HUES6 (cell line): ENCODE data around the gene RAD51B.

Experiments used
- H3K27ac ChIP-seq: 2 replicates; pipeline ENCODE4 v1.7.0; 2013; ENCODE audit warnings: low read depth, mild to moderate bottlenecking, low read length, inconsistent platforms
- H3K27me3 ChIP-seq: 2 replicates; pipeline ENCODE4 v1.6.1; 2013; ENCODE audit warnings: low read length; ENCODE audit not compliant: control insufficient read depth, insufficient read depth
- H3K36me3 ChIP-seq: 2 replicates; pipeline ENCODE4 v1.6.1; 2013; ENCODE audit warnings: low read length; ENCODE audit not compliant: control insufficient read depth, insufficient read depth
- H3K4me1 ChIP-seq: 2 replicates; pipeline ENCODE4 v1.6.1; 2013; ENCODE audit warnings: low read length; ENCODE audit not compliant: control insufficient read depth, insufficient read depth
- H3K4me3 ChIP-seq: 2 replicates; pipeline ENCODE4 v1.5.1; 2013; ENCODE audit warnings: low read depth, low read length
- H3K9ac ChIP-seq: one replicate; pipeline ENCODE4 v1.6.1; 2013; ENCODE audit warnings: mild to moderate bottlenecking, low read length
- H3K9me3 ChIP-seq: 2 replicates; pipeline ENCODE4 v1.6.1; 2013; ENCODE audit warnings: low read depth, low read length; ENCODE audit not compliant: control insufficient read depth, insufficient read depth

Gene RAD51B

DNA sequence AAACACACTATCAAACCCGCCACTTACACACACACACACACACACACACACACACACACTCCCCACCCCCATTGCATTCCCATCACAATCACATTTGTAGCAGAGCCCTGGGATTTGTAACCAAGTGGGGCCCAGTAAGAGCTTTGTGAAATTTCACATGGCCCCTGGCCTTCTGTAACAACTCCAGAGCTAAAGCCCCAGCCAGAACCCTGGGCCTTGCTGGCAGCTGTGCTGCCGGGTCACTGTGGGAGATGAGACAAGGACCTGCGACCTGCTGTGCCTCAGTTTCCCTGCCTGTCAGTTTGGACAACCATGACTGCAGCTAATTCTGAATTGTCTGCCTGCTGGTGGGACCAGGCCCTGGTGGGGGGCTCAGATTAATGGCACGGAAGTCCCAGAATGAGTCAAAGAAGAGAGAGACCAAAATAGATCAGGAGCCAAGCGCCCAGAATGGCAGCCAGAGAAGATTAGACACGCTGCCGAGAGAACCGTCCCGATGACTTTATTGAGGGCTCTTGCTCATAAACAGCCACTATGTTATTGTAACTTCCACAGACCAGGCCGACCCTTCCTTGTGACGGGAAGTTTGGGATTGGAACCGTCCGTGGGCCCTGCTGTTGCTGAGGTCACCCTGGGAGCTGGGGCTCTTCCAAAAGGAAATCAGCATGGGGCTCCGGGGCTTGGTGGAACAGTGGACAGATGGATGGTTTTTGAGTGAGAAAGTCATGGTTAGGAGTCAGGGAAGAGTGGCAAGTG is 850.2 kb downstream of the RAD51B start:
- no peaks in the 10 kb centered on the region; the same call in 1 of the 2 replicates for H3K4me1 ChIP-seq
- no peaks in the 10 kb centered on the region for H3K9me3 ChIP-seq
- no peak overlapping the region for H3K9ac ChIP-seq
- H3K36me3 ChIP-seq, result no peaks in the 10 kb centered on the region
- no peak overlapping the region for H3K4me3 ChIP-seq
- H3K27me3 ChIP-seq, result no peaks in the 10 kb centered on the region
- no peak overlapping the region for H3K27ac ChIP-seq

DNA sequence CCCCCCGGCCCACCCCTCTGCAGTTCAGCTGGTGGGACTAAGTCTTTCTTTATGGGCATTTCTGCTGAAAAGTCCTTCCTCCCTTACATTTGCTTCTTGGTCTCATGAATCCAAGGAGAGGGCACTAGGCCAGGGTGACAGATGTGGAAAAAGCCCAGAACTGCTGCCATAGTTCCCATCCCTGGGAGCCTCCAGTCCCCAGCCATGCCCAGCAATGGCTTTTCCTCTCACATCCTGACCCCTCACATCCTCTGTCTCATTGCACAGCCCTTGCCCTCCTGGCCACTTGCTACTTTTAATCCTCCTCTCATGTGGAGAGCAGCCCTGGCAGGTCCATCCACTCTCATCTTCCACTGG is 850.8 kb downstream of the RAD51B start:
- Histone ChIP-seq H3K9me3 (no peaks in the 10 kb centered on the region), H3K36me3 (no peaks in the 10 kb centered on the region), H3K27ac (no peak overlapping the region), H3K4me3 (no peak overlapping the region), H3K4me1 (no peaks in the 10 kb centered on the region; the same call in 1 of the 2 replicates), H3K27me3 (no peaks in the 10 kb centered on the region), H3K9ac (no peak overlapping the region)

DNA sequence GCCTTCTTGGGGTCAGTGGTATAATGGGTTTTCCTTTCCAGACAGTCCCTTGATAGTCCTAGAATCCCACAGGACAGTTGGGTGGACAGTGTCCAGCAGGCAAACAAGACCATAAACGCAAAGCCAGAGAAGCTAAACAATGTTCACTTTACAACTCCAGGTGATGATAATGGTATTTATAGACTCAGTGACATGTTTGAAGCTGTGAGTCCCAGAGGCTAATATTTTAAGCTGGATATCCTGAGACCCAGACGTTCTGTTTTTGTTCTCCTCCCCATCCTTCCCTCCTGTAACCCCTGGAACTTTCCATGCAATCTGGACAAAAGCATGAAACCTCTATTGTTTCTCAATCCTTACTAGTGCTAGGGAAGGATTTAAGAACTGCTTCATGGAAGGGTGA is 852.3 kb downstream of the RAD51B start:
- Histone ChIP-seq H3K27ac (no peak overlapping the region), H3K9me3 (no peaks in the 10 kb centered on the region), H3K9ac (no peak overlapping the region), H3K27me3 (no peaks in the 10 kb centered on the region), H3K4me1 (no peaks in the 10 kb centered on the region; the same call in 1 of the 2 replicates), H3K4me3 (no peak overlapping the region), H3K36me3 (no peaks in the 10 kb centered on the region)

DNA sequence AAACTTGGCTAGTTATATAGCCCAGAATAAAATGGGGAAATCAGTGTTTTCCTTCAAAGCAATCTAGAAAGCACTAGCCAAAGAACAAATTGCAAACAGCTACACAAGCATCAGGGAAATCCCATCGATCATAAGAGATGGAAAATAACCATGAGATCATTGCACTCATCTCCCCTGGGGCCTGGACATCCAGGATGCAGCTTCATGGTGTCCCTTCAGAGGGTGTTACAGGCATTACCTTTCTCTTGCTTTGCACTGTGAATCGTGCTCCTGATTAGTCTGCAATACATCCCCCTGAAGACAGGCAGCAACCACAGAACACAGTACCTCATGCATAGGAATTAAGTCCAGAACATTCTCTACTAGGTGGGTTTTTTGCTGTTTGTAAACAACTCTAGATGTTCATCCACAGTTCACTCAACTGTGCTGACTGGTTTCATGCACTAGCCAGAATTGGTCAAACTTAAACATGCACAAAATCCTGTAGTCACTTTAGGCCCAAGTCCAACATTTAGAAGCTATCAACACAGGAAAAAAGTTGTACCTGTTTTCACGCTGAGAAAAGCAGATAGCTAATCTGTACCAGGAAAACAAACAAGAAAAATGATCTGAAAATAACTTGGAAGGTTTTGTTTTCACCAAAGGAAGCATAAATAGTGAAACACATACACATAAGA is 853.2 kb downstream of the RAD51B start:
- H3K9me3 ChIP-seq, result no peaks in the 10 kb centered on the region
- H3K27ac ChIP-seq, result no peak overlapping the region
- H3K9ac ChIP-seq, result no peak overlapping the region
- H3K4me1 ChIP-seq, result no peaks in the 10 kb centered on the region; the same call in 1 of the 2 replicates
- H3K27me3 ChIP-seq, result no peaks in the 10 kb centered on the region
- H3K36me3 ChIP-seq, result no peaks in the 10 kb centered on the region
- no peak overlapping the region for H3K4me3 ChIP-seq

DNA sequence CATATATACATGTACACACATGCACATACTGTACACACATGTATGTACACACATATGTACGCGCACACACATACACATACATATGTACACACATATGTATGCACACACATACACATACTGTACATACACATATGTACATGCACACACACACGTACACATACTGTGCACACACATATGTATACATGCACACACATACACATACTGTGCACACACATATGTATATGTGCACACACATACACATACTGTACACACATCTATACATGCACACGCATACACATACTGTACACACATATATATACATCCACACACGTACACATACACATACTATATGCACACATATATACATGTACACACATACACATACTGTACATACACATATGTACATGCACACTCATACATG is 853.9 kb downstream of the RAD51B start:
- H3K9ac ChIP-seq, result no peak overlapping the region
- no peaks in the 10 kb centered on the region for H3K36me3 ChIP-seq
- H3K9me3 ChIP-seq, result no peaks in the 10 kb centered on the region
- H3K4me1 ChIP-seq, result no peaks in the 10 kb centered on the region; the same call in 1 of the 2 replicates
- H3K4me3 ChIP-seq, result no peak overlapping the region
- H3K27ac ChIP-seq, result no peak overlapping the region
- H3K27me3 ChIP-seq, result no peaks in the 10 kb centered on the region

DNA sequence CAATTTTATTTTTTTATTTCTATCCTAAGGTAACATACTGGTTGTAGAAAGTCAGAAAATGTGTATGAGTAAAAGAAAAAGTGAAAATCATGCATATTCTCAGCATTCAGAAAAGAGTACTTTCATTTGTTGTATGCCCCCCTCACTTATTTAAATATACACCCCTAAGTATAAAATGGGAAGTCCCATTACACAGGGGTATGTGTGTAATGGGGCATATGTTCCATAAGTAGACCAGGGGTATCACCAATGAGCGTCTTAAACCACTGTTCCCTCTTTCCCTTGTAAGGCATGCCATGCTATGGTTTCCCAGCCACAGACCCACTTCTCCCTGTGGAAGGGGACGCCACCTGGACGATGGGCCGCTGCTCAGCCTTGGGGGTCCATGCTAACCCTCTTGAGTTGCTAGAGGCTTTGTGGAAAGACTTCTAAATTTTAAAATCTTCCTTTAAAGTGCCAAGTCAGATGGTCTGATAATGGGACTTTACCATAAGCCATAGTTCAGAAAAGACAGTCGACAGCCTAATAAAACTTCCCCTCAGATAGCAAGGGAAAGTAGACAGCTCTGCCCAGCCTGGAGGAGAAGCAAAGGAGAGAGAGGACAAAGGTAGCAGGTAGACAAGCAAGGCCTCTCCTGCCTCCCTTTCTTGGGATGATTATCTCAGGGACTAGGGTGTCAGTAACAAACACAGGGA is 855.1 kb downstream of the RAD51B start:
- Histone ChIP-seq H3K9ac (no peak overlapping the region), H3K27ac (no peak overlapping the region), H3K27me3 (no peaks in the 10 kb centered on the region), H3K9me3 (no peaks in the 10 kb centered on the region; the same call in 1 of the 2 replicates), H3K4me1 (no peaks in the 10 kb centered on the region), H3K4me3 (no peak overlapping the region), H3K36me3 (no peaks in the 10 kb centered on the region)

DNA sequence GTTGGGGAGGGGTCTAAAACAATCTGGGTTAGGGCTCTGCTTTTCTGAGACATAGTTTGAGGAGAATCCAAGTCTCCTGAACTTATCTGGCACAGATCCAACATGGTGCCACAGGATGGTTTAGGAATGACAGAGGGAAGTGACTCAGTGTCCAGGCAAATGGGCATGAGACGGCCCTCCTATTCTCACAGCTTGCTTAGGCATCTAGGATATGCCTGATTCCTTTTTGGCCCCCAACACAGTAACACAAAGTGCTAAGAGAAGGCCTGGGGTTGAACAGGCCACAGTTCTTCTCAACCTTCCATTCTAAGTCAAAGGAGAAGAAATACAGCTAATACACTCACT is 855.6 kb downstream of the RAD51B start:
- no peaks in the 10 kb centered on the region for H3K36me3 ChIP-seq
- no peaks in the 10 kb centered on the region; the same call in 1 of the 2 replicates for H3K9me3 ChIP-seq
- no peaks in the 10 kb centered on the region for H3K4me1 ChIP-seq
- no peak overlapping the region for H3K27ac ChIP-seq
- H3K9ac ChIP-seq, result no peak overlapping the region
- no peaks in the 10 kb centered on the region for H3K27me3 ChIP-seq
- no peak overlapping the region for H3K4me3 ChIP-seq

DNA sequence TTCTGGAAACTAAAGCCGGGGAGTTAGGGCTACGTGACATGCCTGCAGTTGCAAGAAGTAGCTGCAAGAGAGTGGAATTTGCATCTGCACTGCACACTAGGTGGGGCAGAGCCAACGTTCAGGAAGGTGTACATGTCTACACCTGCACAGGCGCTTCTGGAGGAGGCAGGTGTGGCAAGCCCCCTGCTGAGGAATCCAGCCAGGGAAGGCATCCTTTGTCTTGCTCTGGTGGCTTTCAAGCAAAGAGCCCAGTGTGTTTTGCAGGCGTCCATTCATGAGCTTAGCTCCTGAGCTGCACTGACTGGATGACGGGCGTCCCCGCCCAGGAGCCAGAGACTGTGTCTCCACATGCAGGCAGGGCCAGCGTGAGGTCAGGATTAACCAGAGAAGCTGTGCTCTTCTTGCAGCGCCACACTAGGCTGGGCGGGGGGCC is 856.9 kb downstream of the RAD51B start:
- H3K9ac ChIP-seq, result no peak overlapping the region
- 0 out of 2 replicates have a peak, but pooled peaks cover 3% of the 10 kb centered on the region for H3K4me1 ChIP-seq
- no peaks in the 10 kb centered on the region for H3K36me3 ChIP-seq
- no peaks in the 10 kb centered on the region for H3K27me3 ChIP-seq
- no peak overlapping the region for H3K27ac ChIP-seq
- no peaks in the 10 kb centered on the region; the same call in 1 of the 2 replicates for H3K9me3 ChIP-seq
- no peak overlapping the region for H3K4me3 ChIP-seq

DNA sequence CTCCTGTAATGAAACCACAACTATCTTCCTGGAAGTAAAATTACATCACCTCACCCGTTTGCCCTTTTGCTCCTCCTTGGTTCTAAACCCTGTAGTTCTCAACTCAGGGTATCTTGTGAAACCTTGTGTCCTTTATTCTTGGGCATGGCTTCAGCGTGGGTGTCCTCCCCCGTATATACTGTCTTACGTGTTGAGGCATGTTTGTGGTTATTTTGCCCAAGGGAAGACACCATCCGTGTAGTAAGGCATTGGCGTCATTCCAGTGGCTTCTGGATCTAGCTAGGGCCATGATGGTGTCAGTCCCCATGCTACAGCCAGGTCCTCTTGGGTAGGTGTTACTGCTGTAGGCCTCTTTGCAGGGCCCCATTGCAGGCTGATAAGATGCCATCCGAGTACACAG is 857.9 kb downstream of the RAD51B start:
- no peak overlapping the region for H3K4me3 ChIP-seq
- no peak overlapping the region for H3K27ac ChIP-seq
- H3K9me3 ChIP-seq, result no peaks in the 10 kb centered on the region; the same call in 1 of the 2 replicates
- no peak overlapping the region for H3K9ac ChIP-seq
- H3K27me3 ChIP-seq, result no peaks in the 10 kb centered on the region
- peaks cover 12% of the 10 kb centered on the region; the same call in 1 of the 2 replicates for H3K4me1 ChIP-seq
- H3K36me3 ChIP-seq, result no peaks in the 10 kb centered on the region

DNA sequence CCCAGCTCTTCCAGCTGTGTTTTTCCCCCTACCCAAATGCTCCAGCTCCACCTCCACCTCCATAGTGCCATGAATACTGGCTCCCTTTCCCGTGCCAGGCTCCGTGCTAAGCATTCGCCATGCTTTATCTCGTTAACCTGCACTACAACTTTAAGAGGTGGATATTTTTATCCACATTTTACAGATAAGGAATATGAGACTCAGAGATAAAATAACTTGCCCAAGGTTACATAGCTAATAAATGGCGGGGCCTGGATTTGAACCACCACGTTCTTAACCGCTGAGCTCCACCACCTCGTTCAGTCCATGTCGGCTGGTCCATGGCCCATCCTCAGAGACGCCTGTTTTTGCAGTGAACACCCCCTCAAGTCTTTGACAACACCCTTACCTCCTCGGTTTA is 858.3 kb downstream of the RAD51B start:
- Histone ChIP-seq H3K4me1 (peaks cover 12% of the 10 kb centered on the region; the same call in 1 of the 2 replicates), H3K27ac (no peak overlapping the region), H3K9me3 (no peaks in the 10 kb centered on the region; the same call in 1 of the 2 replicates)

DNA sequence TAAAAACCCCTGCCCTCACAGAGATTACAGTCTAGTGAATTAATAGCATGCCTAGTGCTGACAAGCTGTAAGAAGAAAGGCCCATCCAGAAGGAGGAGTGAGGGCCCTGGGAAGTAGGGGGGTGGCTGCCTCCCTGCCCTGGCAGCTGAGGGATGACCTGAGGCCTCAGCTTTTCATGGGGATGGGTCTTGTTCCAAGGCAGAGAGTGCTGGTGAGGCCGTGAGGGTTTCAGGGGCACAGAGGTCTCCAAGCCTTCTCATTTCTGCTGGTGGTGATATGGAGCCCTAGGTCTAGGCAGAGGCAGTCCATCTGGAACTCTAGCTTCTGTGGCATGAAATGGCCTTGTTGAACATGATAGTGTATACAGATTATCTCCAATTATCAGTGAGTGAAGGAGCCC is 858.9 kb downstream of the RAD51B start:
- no peaks in the 10 kb centered on the region for H3K27me3 ChIP-seq
- H3K4me1 ChIP-seq, result peaks cover 18% of the 10 kb centered on the region; the same call in 1 of the 2 replicates
- H3K27ac ChIP-seq, result no peak overlapping the region
- H3K9ac ChIP-seq, result no peak overlapping the region
- no peaks in the 10 kb centered on the region for H3K36me3 ChIP-seq
- no peak overlapping the region for H3K4me3 ChIP-seq
- H3K9me3 ChIP-seq, result no peaks in the 10 kb centered on the region; the same call in 1 of the 2 replicates

More for the DNA sequence above, 858.3 kb downstream of the RAD51B start:
- Histone ChIP-seq H3K4me3 (no peak overlapping the region), H3K9ac (no peak overlapping the region), H3K36me3 (no peaks in the 10 kb centered on the region), H3K27me3 (no peaks in the 10 kb centered on the region)
